Smooth muscle cell (in vitro differentiated cells): ENCODE results near the gene SEC14L1. TPM values are rescaled to one million over a fixed set of nuclear protein-coding genes. Genes with fewer than 3 reads are reported as not detected.

Source experiments
- DNase-seq: peaks from one replicate; lab custom pipeline; 2025; ENCODE audit not compliant: unreplicated experiment; lab: John Stamatoyannopoulos, UW
- H2AFZ ChIP-seq: fragments of 200-600 bp; sonication (generic); 2 replicates; pipeline ENCODE4 v1.6.0; 2016; ENCODE audit warnings: antibody characterized with exemption, low read depth, mild to moderate bottlenecking
- H3F3A ChIP-seq: fragments of 200-600 bp; sonication (generic); 2 replicates; pipeline ENCODE4 v1.6.0; 2017; ENCODE audit warnings: antibody characterized with exemption, low read depth
- H3K27ac ChIP-seq: fragments of 200-600 bp; sonication (generic); 2 replicates; pipeline ENCODE4 v1.5.1; 2016; ENCODE audit warnings: low read depth, mild to moderate bottlenecking
- H3K27me3 ChIP-seq: fragments of 200-600 bp; sonication (generic); 2 replicates; pipeline ENCODE4 v1.6.1; 2016; ENCODE audit warnings: low read depth, mild to moderate bottlenecking
- H3K36me3 ChIP-seq: fragments of 200-600 bp; sonication (generic); 2 replicates; pipeline ENCODE4 v1.5.1; 2016; ENCODE audit warnings: low read depth
- H3K4me1 ChIP-seq: fragments of 200-600 bp; sonication (generic); 2 replicates; pipeline ENCODE4 v1.5.1; 2016; ENCODE audit warnings: low read depth
- H3K4me2 ChIP-seq: fragments of 200-600 bp; sonication (generic); 2 replicates; pipeline ENCODE4 v1.6.0; 2016; ENCODE audit warnings: mild to moderate bottlenecking
- H3K4me3 ChIP-seq: fragments of 200-600 bp; sonication (generic); 2 replicates; pipeline ENCODE4 v1.5.1; 2016; ENCODE audit warnings: mild to moderate bottlenecking
- H3K79me2 ChIP-seq: fragments of 200-600 bp; sonication (generic); 2 replicates; pipeline ENCODE4 v1.6.0; 2016; ENCODE audit warnings: low read depth, mild to moderate bottlenecking
- H3K9ac ChIP-seq: fragments of 200-600 bp; sonication (generic); 2 replicates; pipeline ENCODE4 v1.6.0; 2016; ENCODE audit warnings: low read depth
- H3K9me3 ChIP-seq: fragments of 200-600 bp; sonication (generic); replicated peaks from 2 replicates; pipeline ENCODE4 v1.5.1; 2016; ENCODE audit warnings: low read depth
- H4K20me1 ChIP-seq: fragments of 200-600 bp; sonication (generic); 2 replicates; pipeline ENCODE4 v1.6.0; 2016; ENCODE audit warnings: low read depth
- WGBS: methylation state at CpG from one replicate; pipeline ENCODE4 v1.1.7; 2016; ENCODE audit warnings: low lambda C conversion rate; 5-methylcytosine and 5-hydroxymethylcytosine counted together
- polyA plus RNA-seq: library from polyadenylated mRNA; unstranded; fragments of >200 nt; fragmentation: Nextera tagmentation; extraction: Ambion mirVana; gene quantifications from 2 replicates; pipeline ENCODE4 v1.2.1, GENCODE V29; 2016
- total RNA-seq: library from RNA; depleted of rRNA; stranded (reverse); fragments of >200 nt; gene quantifications from 2 replicates; pipeline ENCODE4 v1.2.3, GENCODE V29; 2014
- TF ChIP-seq, protein P1 (sequence below): fragments of 200-600 bp; sonication (generic); IDR thresholded peaks from 2 replicates; pipeline ENCODE4 v1.5.1; 2017; ENCODE audit warnings: borderline replicate concordance, mild to moderate bottlenecking, antibody characterized with exemption; ENCODE audit not compliant: insufficient read depth, poor library complexity, severe bottlenecking

Gene SEC14L1
- total and polyA plus RNA-seq, 2 experiments from 2014 or later = 25.1 to 25.8 TPM

DNA sequence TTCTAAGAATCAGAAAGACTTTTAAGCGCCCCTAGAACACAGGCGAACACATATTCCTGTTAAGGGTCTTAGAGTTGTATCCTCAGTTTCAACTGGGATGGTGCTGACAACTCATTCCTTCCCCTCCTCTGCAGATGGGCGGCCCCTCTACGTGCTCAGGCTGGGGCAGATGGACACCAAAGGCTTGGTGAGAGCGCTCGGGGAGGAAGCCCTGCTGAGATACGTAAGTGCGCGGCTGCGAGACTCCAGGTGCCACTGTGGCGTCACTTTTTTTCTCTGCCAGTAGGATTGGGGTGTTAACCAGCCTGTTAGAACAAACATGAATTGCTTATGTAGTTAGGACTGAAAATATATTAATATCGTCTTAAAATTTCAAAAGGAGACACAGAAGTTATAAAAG, 62.7 kb downstream of the SEC14L1 start:
- Histone ChIP-seq H3K79me2 (no peaks in the 10 kb centered on the region), H3K9ac (no peak overlapping the region), H3K4me2 (no peak overlapping the region), H3K36me3 (peaks cover 8% of the 10 kb centered on the region), H3K4me3 (no peak overlapping the region), H3K4me1 (peaks cover 8% of the 10 kb centered on the region), H3K9me3 (no peaks in the 10 kb centered on the region), H4K20me1 (peaks cover 9% of the 10 kb centered on the region), H2AFZ (no peak overlapping the region), H3K27me3 (no peaks in the 10 kb centered on the region), H3F3A (peaks cover 33% of the 10 kb centered on the region), H3K27ac (no peak overlapping the region)
- TF ChIP-seq, protein P1, sequence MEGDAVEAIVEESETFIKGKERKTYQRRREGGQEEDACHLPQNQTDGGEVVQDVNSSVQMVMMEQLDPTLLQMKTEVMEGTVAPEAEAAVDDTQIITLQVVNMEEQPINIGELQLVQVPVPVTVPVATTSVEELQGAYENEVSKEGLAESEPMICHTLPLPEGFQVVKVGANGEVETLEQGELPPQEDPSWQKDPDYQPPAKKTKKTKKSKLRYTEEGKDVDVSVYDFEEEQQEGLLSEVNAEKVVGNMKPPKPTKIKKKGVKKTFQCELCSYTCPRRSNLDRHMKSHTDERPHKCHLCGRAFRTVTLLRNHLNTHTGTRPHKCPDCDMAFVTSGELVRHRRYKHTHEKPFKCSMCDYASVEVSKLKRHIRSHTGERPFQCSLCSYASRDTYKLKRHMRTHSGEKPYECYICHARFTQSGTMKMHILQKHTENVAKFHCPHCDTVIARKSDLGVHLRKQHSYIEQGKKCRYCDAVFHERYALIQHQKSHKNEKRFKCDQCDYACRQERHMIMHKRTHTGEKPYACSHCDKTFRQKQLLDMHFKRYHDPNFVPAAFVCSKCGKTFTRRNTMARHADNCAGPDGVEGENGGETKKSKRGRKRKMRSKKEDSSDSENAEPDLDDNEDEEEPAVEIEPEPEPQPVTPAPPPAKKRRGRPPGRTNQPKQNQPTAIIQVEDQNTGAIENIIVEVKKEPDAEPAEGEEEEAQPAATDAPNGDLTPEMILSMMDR = no peak
- DNase-seq = no peak
- 91% methylated on average over 12 of the region's 12 CpGs for WGBS

DNA sequence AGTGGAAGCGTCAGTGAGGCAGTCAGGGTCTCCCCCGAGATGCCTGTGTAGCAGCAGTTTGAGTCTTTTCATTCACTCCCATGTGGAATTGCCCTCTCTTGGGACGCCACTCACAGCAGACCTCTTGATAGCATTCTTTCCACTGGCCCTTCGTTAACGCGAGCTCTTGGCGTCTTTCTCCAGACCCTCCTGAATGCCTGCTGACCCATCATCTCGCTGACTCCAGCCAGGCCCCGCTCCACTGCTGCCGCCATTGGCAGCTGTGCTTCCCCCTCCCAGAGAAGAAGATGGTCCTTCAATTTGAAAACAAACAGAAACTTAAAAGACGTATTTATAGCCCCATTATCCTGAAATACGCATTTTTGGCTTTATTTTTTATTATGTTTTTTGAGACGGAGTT, 63.1 kb downstream of the SEC14L1 start:
- Histone ChIP-seq H3K79me2 (no peaks in the 10 kb centered on the region), H3K27ac (no peak overlapping the region), H3K4me3 (no peak overlapping the region), H3K9ac (no peak overlapping the region), H3K9me3 (no peaks in the 10 kb centered on the region), H3F3A (peaks cover 33% of the 10 kb centered on the region), H3K4me1 (peaks cover 9% of the 10 kb centered on the region), H3K36me3 (peaks cover 8% of the 10 kb centered on the region), H3K4me2 (no peak overlapping the region), H2AFZ (no peak overlapping the region), H4K20me1 (peaks cover 12% of the 10 kb centered on the region), H3K27me3 (no peaks in the 10 kb centered on the region)
- TF ChIP-seq, protein P1 = no peak
- no peak for DNase-seq
- WGBS = 91% methylated on average over 13 of the region's 13 CpGs

DNA sequence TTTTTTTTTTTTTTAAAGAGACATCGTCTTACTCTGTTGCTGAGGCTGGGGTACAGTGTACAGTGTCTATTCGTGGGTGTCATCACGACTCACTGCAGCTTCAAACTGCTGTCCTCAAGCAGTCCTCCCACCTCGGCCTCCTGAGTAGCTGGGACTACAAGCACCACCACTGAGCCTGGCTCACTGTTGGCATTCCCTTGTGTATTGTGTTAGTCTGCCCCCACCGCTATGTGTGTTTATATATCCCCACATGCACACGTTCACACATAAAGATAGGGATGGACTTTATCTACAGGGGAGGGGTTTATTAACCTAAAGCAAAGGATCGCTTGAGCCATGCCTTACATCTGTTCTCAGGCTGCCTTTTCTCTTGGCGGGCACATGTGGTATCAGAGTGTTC, 63.8 kb downstream of the SEC14L1 start:
- peaks cover 19% of the 10 kb centered on the region for H4K20me1 ChIP-seq
- peaks cover 33% of the 10 kb centered on the region for H3F3A ChIP-seq
- no peaks in the 10 kb centered on the region for H3K79me2 ChIP-seq
- no peak overlapping the region for H2AFZ ChIP-seq
- H3K9ac ChIP-seq = peak overlapping the region; percentile 38
- DNase-seq = no peak
- H3K4me2 ChIP-seq = no peak overlapping the region
- 63% methylated on average over 8 of the region's 8 CpGs for WGBS
- H3K36me3 ChIP-seq = peaks cover 8% of the 10 kb centered on the region
- H3K27me3 ChIP-seq = no peaks in the 10 kb centered on the region
- H3K4me1 ChIP-seq = peaks cover 9% of the 10 kb centered on the region
- no peaks in the 10 kb centered on the region for H3K9me3 ChIP-seq
- peak overlapping the region; percentile 87 for H3K27ac ChIP-seq
- TF ChIP-seq, protein P1 = no peak
- no peak overlapping the region for H3K4me3 ChIP-seq

DNA sequence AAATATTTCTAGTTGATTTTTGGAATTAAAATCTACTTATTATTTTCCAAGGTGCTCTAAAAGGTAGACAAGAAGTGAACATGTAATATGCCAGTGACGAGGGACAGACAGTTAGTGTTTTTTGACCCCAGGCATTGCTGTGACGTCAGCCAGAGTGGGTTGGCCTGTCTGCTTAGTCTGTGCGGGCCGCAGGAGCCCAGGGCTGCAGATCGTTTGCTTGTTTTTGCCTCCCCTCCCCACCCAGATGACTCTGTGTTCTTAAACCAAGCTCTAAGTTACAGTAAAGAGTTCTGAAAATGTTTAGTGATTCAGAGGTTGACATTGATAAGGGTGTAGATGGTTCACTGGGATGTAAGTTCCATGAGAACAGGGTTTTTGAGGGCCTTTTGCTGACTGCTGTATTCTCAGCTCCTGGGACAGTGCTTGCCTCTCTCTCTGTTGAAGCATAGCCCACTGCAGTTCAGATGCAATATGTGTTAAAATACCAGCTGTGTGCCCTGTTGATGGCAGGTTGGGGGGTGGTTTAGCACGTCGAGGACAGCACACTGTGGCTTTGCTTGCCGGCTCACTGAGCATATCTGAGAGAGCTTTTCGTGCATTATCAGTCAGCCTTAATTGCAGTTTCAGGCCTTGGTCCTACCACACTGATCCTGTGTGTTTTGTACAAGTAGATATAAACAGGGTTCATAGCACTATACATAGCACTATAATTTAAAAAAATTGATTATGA, 64.8 kb downstream of the SEC14L1 start:
- H3K79me2 ChIP-seq = no peaks in the 10 kb centered on the region
- H3K4me3 ChIP-seq = no peak overlapping the region
- WGBS = 18% methylated on average over 9 of the region's 9 CpGs
- TF ChIP-seq, protein P1 = no peak
- H3F3A ChIP-seq = peaks cover 33% of the 10 kb centered on the region
- H3K9ac ChIP-seq = peak overlapping the region; percentile 57
- H4K20me1 ChIP-seq = peaks cover 19% of the 10 kb centered on the region
- no peak overlapping the region for H2AFZ ChIP-seq
- H3K4me2 ChIP-seq = peak overlapping the region; percentile 75
- H3K27ac ChIP-seq = peak overlapping the region; percentile 87
- peaks cover 9% of the 10 kb centered on the region for H3K4me1 ChIP-seq
- no peaks in the 10 kb centered on the region for H3K9me3 ChIP-seq
- no peak for DNase-seq
- H3K27me3 ChIP-seq = no peaks in the 10 kb centered on the region
- H3K36me3 ChIP-seq = peaks cover 8% of the 10 kb centered on the region
